CD4-positive, alpha-beta T cell treated with Interleukin-17A for 4 hours (primary cell): ENCODE measurements around the gene GTF3C5.
"Not testable (repeated sequence)": the region's sequence is repeated elsewhere in the genome, so short reads cannot be mapped to it uniquely, and the experiment has no call there.

Experiments used
- DNase-seq: peaks from one replicate; pipeline ENCODE4 v3.0.0-alpha.2; 2020; ENCODE audit warnings: mixed read lengths

The GTF3C5 gene

DNA sequence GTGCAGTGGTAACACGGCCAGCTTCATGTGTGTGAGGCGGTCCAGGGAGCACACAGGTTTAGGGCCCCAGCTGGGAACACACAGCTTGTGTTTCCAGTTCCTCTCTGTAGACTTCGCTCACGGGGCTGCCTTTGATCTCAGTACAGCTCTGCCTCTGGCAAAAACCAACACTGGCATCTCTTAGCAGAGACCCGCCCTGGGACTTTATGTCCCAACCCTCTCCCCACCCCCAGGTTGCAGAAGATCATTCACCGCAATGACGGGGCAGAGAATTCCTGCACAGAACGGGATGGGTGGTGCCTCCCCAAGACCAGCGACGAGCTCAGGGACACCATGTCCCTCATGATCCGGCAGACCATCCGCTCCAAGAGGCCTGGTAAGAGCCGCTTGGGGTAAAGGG lies 25.7 kb downstream of the GTF3C5 start:
- DNase-seq: peak; percentile 37

DNA sequence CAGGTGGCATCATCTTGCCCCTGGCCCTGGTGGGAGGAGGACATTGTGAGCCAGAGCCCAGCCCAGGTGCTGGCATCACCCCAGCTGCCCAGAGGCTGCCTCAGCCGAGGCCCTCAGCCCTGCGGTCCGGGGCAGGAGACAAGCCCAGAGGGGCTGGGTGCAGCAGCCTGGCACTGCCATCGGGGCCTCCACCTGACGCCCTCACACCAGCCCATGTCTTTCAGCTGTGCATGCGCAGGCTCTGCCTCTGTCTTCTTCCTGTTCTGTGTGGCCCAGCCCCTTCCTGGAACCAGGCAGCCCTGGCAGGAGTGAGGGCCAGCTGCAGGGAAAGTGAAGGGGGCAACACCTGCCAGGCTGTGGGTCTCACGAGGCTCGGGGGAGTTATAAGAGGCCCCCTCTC lies 26.2 kb downstream of the GTF3C5 start:
- DNase-seq: peak; percentile 57

DNA sequence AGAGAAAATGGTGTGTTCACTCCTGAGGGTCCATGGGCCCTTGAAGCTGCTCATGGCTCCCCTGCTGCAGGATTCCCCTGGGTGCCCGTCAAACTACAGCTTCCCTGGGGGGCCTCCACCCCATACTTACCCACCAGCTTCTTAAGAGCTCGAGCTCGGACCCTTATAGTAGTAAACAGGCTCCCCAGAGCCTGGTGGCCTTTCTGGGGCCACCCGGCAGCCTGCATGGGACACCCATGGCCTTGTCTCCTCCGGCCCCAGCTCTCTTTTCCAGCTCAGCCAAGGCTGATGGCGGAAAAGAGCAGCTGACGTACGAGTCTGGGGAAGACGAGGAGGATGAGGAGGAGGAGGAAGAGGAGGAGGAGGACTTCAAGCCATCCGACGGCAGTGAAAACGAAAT lies 26.8 kb downstream of the GTF3C5 start:
- no peak for DNase-seq

DNA sequence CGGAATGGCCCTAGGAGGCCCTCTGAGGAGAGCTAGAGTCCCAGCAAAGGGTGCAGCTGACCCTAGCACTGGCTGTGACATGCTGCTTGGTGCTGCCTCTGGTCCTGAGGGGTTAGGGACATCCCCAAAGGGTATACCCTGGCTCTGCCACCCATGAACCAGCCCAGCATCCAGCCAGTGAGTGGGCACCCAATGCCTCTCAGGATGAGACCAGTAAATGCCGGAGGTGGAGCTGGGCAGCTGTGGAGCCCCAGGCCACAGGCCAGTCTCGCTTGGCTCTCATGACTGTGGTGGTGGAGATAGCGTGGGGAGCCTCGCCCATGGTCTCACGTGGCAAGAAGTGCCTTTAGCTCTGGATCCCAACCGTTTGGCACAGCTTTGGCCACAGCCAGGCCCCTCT lies 27.3 kb downstream of the GTF3C5 start:
- DNase-seq: no peak

DNA sequence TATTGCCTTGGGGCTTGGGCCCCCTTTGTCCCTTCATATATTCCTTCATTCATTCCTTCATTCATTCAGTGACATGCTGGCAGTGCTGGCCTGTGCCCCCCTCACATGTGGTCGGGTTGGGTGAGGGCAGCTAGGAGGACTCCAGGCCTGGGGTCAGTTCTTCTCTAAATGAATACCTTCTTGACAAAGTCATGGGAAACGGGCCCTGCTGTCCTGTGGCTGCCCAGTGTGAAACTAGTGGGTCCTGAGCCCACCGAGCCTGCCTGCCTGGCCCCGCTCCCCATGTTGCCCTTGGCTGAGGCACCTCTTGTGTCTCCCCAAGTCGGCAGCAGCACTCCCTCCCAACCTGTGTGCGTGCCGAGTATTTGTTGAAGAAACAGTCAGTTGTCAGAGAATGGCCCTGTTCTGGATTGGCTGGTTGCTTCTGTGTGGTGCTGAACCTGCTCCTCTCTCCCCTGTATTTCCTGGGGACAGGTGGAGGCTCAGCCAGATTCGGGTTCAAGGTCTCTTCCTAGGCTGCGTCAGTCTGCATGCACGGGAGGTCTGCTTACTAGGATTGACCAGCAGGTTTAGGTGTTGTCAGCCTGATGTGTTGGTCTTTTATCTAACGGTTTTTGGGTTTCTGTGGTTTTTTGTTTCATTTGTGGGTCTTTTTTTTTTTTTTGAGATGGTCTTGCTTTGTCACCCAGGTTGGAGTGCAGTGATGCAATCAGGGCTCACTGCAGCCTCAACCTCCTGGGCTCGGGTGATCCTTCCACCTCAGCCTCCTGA lies 27.9 kb downstream of the GTF3C5 start:
- peak; percentile 10 for DNase-seq

DNA sequence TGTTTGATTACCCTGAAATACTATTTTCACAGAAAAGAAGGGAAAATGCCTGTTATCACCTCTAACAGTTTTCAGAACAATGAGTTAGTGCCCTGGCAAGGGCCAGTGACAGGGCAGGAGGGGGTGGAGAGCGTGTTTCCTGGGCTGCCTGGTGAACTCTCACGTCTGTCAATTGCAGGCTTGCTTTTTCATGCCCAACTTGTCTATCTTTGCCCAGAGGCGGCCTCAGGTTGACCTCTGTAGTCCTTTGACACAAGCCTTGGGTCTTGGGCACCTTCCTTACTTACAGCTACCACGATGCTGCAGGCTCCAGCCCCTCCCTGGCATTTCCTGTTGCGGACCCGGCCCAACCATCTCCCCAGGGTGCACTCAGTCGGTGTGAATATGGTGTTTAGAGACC lies 28.8 kb downstream of the GTF3C5 start:
- DNase-seq: peak; percentile 42

DNA sequence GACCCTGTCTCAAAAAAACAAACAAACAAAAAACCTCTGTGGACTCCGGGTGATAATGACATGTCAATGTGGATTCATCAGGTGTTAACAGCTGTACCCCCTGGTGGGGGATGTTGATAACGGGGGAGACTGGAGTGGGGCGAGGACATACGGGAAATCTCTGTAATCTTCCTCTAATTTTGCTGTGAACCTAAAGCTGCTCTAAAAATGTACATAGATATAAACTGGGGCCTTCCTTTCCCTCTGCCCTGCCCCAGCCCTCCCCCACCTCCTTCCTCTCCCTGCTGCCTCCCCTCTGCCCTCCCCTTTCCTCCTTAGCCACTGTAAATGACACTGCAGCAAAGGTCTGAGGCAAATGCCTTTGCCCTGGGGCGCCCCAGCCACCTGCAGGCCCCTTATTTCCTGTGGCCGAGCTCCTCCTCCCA lies 29.6 kb downstream of the GTF3C5 start:
- DNase-seq: peak; percentile 39

DNA sequence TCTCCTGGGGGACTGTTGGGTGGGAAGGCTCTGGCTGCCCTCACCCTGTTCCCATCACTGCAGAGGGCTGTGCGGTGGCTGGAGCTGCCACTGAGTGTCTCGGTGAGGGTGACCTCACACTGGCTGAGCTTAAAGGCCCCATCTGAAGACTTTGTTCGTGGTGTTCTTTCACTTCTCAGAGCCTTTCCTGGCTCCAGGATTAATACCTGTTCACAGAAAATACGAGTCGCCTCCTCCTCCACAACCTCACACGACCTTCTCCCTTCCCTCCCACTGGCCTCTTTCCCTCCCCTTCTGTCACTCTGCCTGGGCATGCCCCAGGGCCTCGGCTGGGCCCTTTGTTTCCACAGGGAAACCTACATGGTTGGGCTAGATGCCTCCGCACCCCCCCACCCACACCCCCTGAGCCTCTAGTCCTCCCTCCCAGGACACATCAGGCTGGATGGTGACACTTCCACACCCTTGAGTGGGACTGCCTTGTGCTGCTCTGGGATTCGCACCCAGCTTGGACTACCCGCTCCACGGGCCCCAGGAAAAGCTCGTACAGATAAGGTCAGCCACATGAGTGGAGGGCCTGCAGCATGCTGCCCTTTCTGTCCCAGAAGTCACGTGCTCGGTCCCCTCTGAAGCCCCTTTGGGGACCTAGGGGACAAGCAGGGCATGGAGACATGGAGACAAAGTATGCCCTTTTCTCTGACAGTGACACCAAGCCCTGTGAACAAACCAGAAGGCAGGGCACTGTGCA lies 30.4 kb downstream of the GTF3C5 start:
- not testable (repeated sequence) for DNase-seq

DNA sequence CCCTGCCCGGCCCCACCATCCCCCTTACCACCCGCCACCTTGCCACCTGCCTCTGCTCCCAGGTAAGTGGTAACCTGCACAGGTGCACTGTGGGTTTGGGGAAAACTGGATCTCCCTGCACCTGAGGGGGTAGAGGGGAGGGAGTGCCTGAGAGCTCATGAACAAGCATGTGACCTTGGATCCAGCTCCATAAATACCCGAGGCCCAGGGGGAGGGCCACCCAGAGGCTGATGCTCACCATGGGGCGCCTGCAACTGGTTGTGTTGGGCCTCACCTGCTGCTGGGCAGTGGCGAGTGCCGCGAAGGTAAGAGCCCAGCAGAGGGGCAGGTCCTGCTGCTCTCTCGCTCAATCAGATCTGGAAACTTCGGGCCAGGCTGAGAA lies 31.0 kb downstream of the GTF3C5 start, which contains the start of gene CEL:
Gene CEL (plus strand): TSS at position 218 of the 382 bp plus-strand sequence. CDS start 22 bp downstream, at position 240.
- DNase-seq: not testable (repeated sequence)

DNA sequence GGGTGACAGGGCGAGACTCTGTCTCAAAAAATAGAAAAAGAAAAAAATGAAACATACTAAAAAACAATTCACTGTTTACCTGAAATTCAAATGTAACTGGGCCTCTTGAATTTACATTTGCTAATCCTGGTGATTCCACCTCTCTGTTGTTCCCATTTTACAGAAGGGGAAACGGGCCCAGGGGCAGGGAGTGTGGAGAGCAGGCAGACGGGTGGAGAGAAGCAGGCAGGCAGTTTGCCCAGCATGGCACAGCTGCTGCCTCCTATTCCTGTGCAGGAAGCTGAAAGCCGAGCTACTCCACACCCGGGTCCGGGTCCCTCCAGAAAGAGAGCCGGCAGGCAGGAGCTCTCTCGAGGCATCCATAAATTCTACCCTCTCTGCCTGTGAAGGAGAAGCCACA lies 31.8 kb downstream of the GTF3C5 start:
- DNase-seq: not testable (repeated sequence)

DNA sequence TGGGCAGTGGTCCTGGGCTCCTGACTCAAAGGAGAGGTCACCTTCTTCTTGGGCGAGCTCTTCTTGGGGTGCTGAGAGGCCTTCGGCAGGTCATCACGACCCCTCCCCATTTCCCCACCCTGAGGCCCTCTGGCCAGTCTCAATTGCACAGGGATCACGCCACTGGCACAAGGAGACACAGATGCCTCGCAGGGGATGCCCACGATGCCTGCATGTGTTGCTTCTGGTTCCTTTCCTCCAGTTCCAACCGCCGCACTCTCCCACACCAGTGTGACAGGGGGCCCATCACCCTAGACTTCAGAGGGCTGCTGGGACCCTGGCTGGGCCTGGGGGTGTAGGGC lies 32.3 kb downstream of the GTF3C5 start:
- no peak for DNase-seq

DNA sequence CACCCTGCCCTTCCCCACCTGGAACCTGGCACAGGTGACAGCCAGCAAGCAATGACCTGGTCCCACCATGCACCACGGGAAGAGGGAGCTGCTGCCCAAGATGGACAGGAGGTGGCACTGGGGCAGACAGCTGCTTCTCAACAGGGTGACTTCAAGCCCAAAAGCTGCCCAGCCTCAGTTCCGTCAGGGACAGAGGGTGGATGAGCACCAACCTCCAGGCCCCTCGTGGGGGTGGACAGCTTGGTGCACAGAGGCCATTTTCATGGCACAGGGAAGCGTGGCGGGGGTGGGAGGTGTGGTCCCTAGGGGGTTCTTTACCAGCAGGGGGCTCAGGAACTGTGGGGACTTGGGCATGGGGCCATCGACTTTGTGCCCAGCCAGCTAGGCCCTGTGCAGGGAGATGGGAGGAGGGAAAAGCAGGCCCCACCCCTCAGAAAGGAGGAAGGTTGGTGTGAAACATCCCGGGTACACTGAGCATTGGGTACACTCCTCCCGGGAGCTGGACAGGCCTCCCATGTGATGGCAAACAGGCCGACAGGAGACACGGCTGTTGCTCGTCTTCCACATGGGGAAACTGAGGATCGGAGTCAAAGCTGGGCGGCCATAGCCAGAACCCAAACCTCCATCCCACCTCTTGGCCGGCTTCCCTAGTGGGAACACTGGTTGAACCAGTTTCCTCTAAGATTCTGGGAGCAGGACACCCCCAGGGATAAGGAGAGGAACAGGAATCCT lies 32.9 kb downstream of the GTF3C5 start:
- DNase-seq: no peak

DNA sequence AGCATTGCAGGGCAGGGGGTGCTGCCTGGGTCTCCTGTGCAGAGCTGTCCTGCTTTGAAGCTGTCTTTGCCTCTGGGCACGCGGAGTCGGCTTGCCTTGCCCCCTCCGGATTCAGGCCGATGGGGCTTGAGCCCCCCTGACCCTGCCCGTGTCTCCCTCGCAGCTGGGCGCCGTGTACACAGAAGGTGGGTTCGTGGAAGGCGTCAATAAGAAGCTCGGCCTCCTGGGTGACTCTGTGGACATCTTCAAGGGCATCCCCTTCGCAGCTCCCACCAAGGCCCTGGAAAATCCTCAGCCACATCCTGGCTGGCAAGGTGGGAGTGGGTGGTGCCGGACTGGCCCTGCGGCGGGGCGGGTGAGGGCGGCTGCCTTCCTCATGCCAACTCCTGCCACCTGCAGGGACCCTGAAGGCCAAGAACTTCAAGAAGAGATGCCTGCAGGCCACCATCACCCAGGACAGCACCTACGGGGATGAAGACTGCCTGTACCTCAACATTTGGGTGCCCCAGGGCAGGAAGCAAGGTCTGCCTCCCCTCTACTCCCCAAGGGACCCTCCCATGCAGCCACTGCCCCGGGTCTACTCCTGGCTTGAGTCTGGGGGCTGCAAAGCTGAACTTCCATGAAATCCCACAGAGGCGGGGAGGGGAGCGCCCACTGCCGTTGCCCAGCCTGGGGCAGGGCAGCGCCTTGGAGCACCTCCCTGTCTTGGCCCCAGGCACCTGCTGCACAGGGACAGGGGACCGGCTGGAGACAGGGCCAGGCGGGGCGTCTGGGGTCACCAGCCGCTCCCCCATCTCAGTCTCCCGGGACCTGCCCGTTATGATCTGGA lies 33.7 kb downstream of the GTF3C5 start:
- no peak for DNase-seq

DNA sequence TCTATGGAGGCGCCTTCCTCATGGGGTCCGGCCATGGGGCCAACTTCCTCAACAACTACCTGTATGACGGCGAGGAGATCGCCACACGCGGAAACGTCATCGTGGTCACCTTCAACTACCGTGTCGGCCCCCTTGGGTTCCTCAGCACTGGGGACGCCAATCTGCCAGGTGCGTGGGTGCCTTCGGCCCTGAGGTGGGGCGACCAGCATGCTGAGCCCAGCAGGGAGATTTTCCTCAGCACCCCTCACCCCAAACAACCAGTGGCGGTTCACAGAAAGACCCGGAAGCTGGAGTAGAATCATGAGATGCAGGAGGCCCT lies 34.2 kb downstream of the GTF3C5 start:
- no peak for DNase-seq

DNA sequence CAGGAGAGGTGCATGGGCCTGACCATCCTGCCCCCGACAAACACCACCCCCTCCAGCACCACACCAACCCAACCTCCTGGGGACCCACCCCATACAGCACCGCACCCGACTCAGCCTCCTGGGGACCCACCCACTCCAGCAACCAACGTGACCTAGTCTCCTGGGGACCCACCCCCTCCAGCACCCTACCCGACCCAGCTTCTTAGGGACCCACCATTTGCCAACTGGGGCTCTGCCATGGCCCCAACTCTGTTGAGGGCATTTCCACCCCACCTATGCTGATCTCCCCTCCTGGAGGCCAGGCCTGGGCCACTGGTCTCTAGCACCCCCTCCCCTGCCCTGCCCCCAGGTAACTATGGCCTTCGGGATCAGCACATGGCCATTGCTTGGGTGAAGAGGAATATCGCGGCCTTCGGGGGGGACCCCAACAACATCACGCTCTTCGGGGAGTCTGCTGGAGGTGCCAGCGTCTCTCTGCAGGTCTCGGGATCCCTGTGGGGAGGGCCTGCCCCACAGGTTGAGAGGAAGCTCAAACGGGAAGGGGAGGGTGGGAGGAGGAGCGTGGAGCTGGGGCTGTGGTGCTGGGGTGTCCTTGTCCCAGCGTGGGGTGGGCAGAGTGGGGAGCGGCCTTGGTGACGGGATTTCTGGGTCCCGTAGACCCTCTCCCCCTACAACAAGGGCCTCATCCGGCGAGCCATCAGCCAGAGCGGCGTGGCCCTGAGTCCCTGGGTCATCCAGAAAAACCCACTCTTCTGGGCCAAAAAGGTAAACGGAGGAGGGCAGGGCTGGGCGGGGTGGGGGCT lies 35.6 kb downstream of the GTF3C5 start:
- DNase-seq: no peak

DNA sequence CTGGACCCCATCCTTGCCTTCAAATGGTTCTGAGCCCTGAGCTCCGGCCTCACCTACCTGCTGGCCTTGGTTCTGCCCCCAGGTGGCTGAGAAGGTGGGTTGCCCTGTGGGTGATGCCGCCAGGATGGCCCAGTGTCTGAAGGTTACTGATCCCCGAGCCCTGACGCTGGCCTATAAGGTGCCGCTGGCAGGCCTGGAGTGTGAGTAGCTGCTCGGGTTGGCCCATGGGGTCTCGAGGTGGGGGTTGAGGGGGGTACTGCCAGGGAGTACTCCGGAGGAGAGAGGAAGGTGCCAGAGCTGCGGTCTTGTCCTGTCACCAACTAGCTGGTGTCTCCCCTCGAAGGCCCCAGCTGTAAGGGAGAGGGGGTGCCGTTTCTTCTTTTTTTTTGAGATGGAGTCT lies 36.2 kb downstream of the GTF3C5 start:
- no peak for DNase-seq

DNA sequence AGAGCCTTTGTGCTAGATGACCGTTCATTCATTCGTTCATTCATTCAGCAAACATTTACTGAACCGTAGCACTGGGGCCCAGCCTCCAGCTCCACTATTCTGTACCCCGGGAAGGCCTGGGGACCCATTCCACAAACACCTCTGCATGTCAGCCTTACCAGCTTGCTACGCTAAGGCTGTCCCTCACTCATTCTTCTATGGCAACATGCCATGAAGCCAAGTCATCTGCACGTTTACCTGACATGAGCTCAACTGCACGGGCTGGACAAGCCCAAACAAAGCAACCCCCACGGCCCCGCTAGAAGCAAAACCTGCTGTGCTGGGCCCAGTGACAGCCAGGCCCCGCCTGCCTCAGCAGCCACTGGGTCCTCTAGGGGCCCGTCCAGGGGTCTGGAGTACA lies 37.0 kb downstream of the GTF3C5 start:
- no peak for DNase-seq

DNA sequence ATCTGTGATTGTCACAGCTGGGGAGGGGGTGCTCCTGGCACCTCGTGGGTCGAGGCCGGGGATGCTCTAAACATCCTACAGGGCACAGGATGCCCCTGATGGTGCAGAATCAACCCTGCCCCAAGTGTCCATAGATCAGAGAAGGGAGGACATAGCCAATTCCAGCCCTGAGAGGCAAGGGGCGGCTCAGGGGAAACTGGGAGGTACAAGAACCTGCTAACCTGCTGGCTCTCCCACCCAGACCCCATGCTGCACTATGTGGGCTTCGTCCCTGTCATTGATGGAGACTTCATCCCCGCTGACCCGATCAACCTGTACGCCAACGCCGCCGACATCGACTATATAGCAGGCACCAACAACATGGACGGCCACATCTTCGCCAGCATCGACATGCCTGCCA lies 37.6 kb downstream of the GTF3C5 start:
- DNase-seq: not testable (repeated sequence)

DNA sequence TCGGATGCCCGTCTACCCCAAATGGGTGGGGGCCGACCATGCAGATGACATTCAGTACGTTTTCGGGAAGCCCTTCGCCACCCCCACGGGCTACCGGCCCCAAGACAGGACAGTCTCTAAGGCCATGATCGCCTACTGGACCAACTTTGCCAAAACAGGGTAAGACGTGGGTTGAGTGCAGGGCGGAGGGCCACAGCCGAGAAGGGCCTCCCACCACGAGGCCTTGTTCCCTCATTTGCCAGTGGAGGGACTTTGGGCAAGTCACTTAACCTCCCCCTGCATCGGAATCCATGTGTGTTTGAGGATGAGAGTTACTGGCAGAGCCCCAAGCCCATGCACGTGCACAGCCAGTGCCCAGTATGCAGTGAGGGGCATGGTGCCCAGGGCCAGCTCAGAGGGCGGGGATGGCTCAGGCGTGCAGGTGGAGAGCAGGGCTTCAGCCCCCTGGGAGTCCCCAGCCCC lies 39.7 kb downstream of the GTF3C5 start:
- DNase-seq: not testable (repeated sequence)

DNA sequence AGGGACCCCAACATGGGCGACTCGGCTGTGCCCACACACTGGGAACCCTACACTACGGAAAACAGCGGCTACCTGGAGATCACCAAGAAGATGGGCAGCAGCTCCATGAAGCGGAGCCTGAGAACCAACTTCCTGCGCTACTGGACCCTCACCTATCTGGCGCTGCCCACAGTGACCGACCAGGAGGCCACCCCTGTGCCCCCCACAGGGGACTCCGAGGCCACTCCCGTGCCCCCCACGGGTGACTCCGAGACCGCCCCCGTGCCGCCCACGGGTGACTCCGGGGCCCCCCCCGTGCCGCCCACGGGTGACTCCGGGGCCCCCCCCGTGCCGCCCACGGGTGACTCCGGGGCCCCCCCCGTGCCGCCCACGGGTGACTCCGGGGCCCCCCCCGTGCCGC lies 40.2 kb downstream of the GTF3C5 start:
- DNase-seq: not testable (repeated sequence)

DNA sequence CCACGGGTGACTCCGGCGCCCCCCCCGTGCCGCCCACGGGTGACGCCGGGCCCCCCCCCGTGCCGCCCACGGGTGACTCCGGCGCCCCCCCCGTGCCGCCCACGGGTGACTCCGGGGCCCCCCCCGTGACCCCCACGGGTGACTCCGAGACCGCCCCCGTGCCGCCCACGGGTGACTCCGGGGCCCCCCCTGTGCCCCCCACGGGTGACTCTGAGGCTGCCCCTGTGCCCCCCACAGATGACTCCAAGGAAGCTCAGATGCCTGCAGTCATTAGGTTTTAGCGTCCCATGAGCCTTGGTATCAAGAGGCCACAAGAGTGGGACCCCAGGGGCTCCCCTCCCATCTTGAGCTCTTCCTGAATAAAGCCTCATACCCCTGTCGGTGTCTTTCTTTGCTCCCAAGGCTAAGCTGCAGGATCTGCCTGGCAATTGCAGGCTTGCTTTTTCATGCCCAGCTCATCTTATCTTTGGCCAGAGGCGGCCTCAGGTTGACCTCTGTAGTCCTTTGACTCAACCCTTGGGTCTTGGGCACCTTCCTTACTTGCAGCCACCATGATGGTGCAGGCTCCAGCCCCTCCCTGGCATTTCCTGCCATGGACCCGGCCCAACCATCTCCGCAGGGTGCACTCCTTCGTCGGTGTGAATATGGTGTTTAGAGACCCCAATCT lies 40.8 kb downstream of the GTF3C5 start:
- DNase-seq: no peak
